NCI-H748 treated with DMSO at 0.1 percent for 48 hours (cell line): ENCODE measurements around the gene TRIM45.
"Not testable (repeated sequence)": the region's sequence is repeated elsewhere in the genome, so short reads cannot be mapped to it uniquely, and the experiment has no call there.

Experiments used
- DNase-seq: peaks from one replicate; lab custom pipeline; 2025; lab: John Stamatoyannopoulos, UW

Gene TRIM45

GRCh38 chr1:117121589-117122329, at the start of gene TRIM45:
TRIM45 (minus strand) TSS chr1:117121749; CDS start chr1:117121201, 548 bp downstream.
- peak; percentile 91 for DNase-seq

- no peak for DNase-seq
Observed at GRCh38 chr1:117169871-117170596, 48.5 kb upstream of the TRIM45 start.

GRCh38 chr1:117167402-117167801, 45.9 kb upstream of the TRIM45 start:
- no peak for DNase-seq

- no peak for DNase-seq
Observed at GRCh38 chr1:117166076-117166475, 44.5 kb upstream of the TRIM45 start.

- no peak for DNase-seq
Observed at GRCh38 chr1:117164209-117164608, 42.7 kb upstream of the TRIM45 start.

GRCh38 chr1:117162816-117163215, 41.3 kb upstream of the TRIM45 start:
- no peak for DNase-seq

- DNase-seq: no peak
Observed at GRCh38 chr1:117161887-117162286, 40.3 kb upstream of the TRIM45 start.

GRCh38 chr1:117151305-117151704, 29.8 kb upstream of the TRIM45 start:
- not testable (repeated sequence) for DNase-seq

- DNase-seq: no peak
Observed at GRCh38 chr1:117150316-117150715, 28.8 kb upstream of the TRIM45 start.

GRCh38 chr1:117147856-117148588, 26.5 kb upstream of the TRIM45 start:
- DNase-seq: no peak

GRCh38 chr1:117147341-117147831, 25.8 kb upstream of the TRIM45 start:
- DNase-seq: no peak

- no peak for DNase-seq
Observed at GRCh38 chr1:117146575-117147340, 25.2 kb upstream of the TRIM45 start.

- DNase-seq: no peak
Observed at GRCh38 chr1:117146072-117146471, 24.5 kb upstream of the TRIM45 start.

GRCh38 chr1:117143871-117144270, 22.3 kb upstream of the TRIM45 start:
- no peak for DNase-seq

- DNase-seq: no peak
Observed at GRCh38 chr1:117143172-117143571, 21.6 kb upstream of the TRIM45 start.

- DNase-seq: no peak
Observed at GRCh38 chr1:117142200-117142599, 20.7 kb upstream of the TRIM45 start.

- DNase-seq: no peak
Observed at GRCh38 chr1:117138561-117138960, 17.0 kb upstream of the TRIM45 start.

GRCh38 chr1:117138106-117138505, 16.6 kb upstream of the TRIM45 start:
- DNase-seq: no peak

- no peak for DNase-seq
Observed at GRCh38 chr1:117137281-117137855, 15.8 kb upstream of the TRIM45 start.

- DNase-seq: no peak
Observed at GRCh38 chr1:117136749-117137148, 15.2 kb upstream of the TRIM45 start.

GRCh38 chr1:117135329-117135728, 13.8 kb upstream of the TRIM45 start:
- no peak for DNase-seq
